GM12878 (cell line): ENCODE results near the gene FABP2. TPM values are rescaled to one million over a fixed set of nuclear protein-coding genes. Genes with fewer than 3 reads are reported as not detected.

Experiments used
- ASH2L ChIP-seq: fragments of 300-600, 200-600 bp; sonication (generic); IDR thresholded peaks from 2 replicates; pipeline ENCODE4 v1.6.1; 2017; ENCODE audit warnings: low read depth, mild to moderate bottlenecking, borderline replicate concordance
- BACH1 ChIP-seq: fragments of 450-650 bp; IDR thresholded peaks from 2 replicates; pipeline ENCODE4 v1.6.1; 2017; ENCODE audit warnings: mild to moderate bottlenecking, borderline replicate concordance
- CBX5 ChIP-seq: sonication (generic); IDR thresholded peaks from 2 replicates; pipeline ENCODE4 v1.6.1; 2016; ENCODE audit warnings: low read depth, moderate library complexity, mild to moderate bottlenecking, inconsistent platforms
- CHD1 ChIP-seq: IDR thresholded peaks from 2 replicates; pipeline ENCODE4 v1.6.1; 2012; ENCODE audit warnings: low read depth, low read length, improper control_type of control experiment
- EED ChIP-seq: sonication (generic); IDR thresholded peaks from 2 replicates; pipeline ENCODE4 v1.6.1; 2016; ENCODE audit warnings: antibody characterized with exemption, low read depth
- FOS ChIP-seq: IDR thresholded peaks from 3 replicates; pipeline ENCODE4 v1.6.1; 2011; ENCODE audit warnings: borderline replicate concordance; ENCODE audit not compliant: insufficient read length; ENCODE audit errors: extremely low read depth
- HDAC2 ChIP-seq: fragments of 200-600 bp; sonication (generic); IDR thresholded peaks from 2 replicates; pipeline ENCODE4 v1.6.1; 2017
- HDAC6 ChIP-seq: fragments of 200-600 bp; sonication (generic); IDR thresholded peaks from one replicate; pipeline ENCODE4 v1.8.0; 2017; ENCODE audit warnings: antibody characterized with exemption; ENCODE audit not compliant: unreplicated experiment
- JUND ChIP-seq: IDR thresholded peaks from 2 replicates; pipeline ENCODE4 v1.6.1; 2012; ENCODE audit warnings: low read depth, mild to moderate bottlenecking, low read length, improper control_type of control experiment, moderate library complexity
- KLF5 ChIP-seq: fragments of 450-650 bp; IDR thresholded peaks from 2 replicates; pipeline ENCODE4 v1.6.1; 2014; ENCODE audit warnings: mild to moderate bottlenecking; ENCODE audit not compliant: partially characterized antibody
- MTA3 ChIP-seq: IDR thresholded peaks from 2 replicates; pipeline ENCODE4 v1.6.1; 2012; ENCODE audit warnings: low read length, inconsistent platforms, borderline replicate concordance
- NR2C1 ChIP-seq: fragments of 450-650 bp; IDR thresholded peaks from 2 replicates; pipeline ENCODE4 v1.6.1; 2017; ENCODE audit warnings: antibody characterized with exemption, mild to moderate bottlenecking, moderate library complexity
- NR2C2 ChIP-seq: IDR thresholded peaks from 2 replicates; pipeline ENCODE4 v1.6.1; 2011; ENCODE audit warnings: borderline replicate concordance, low read depth; ENCODE audit not compliant: control insufficient read depth, insufficient read length
- NRF1 ChIP-seq: conservative IDR thresholded peaks from 2 replicates; pipeline ENCODE4 v1.6.1; 2011; ENCODE audit warnings: mild to moderate bottlenecking, low read depth, low read length, improper control_type of control experiment
- PAX8 ChIP-seq: fragments of 450-650 bp; IDR thresholded peaks from 2 replicates; pipeline ENCODE4 v1.6.1; 2017; ENCODE audit warnings: mild to moderate bottlenecking, moderate library complexity
- POLR2A ChIP-seq: IDR thresholded peaks from 2 replicates; pipeline ENCODE4 v1.6.1; 2011; ENCODE audit warnings: low read depth, mild to moderate bottlenecking, low read length
- POLR2AphosphoS2 ChIP-seq: IDR thresholded peaks from 2 replicates; pipeline ENCODE4 v1.6.1; 2011; ENCODE audit warnings: low read depth, mild to moderate bottlenecking, low read length, improper control_type of control experiment, moderate library complexity
- POU2F2 ChIP-seq: IDR thresholded peaks from 3 replicates; pipeline ENCODE4 v1.6.1; 2011; ENCODE audit warnings: low read depth, mild to moderate bottlenecking, low read length, borderline replicate concordance
- RAD51 ChIP-seq: fragments of 450-650 bp; IDR thresholded peaks from 2 replicates; pipeline ENCODE4 v1.6.1; 2016; ENCODE audit warnings: moderate library complexity, mild to moderate bottlenecking, inconsistent platforms
- RBBP5 ChIP-seq: fragments of 200-600 bp; sonication (generic); conservative IDR thresholded peaks from 2 replicates; pipeline ENCODE4 v1.6.1; 2016
- RELA ChIP-seq: fragments of 450-650 bp; IDR thresholded peaks from 2 replicates; pipeline ENCODE4 v1.8.0; 2014; ENCODE audit warnings: borderline replicate concordance; ENCODE audit not compliant: partially characterized antibody
- SIX5 ChIP-seq: IDR thresholded peaks from 2 replicates; pipeline ENCODE4 v1.6.1; 2011; ENCODE audit warnings: mild to moderate bottlenecking, low read depth, low read length, moderate library complexity; ENCODE audit not compliant: severe bottlenecking
- SMC3 ChIP-seq: IDR thresholded peaks from 2 replicates; pipeline ENCODE4 v1.6.1; 2011; ENCODE audit warnings: low read length, improper control_type of control experiment, borderline replicate concordance
- STAT3 ChIP-seq: IDR thresholded peaks from 2 replicates; pipeline ENCODE4 v1.6.1; 2011; ENCODE audit warnings: low read depth, low read length, improper control_type of control experiment
- SUPT20H ChIP-seq: IDR thresholded peaks from 2 replicates; pipeline ENCODE4 v1.6.1; 2011; ENCODE audit warnings: low read depth, mild to moderate bottlenecking, low read length, moderate library complexity, borderline replicate concordance; ENCODE audit not compliant: control insufficient read depth
- TAF1 ChIP-seq: IDR thresholded peaks from 2 replicates; pipeline ENCODE4 v1.6.1; 2011; ENCODE audit warnings: mild to moderate bottlenecking, low read depth, low read length, borderline replicate concordance
- TCF3 ChIP-seq: IDR thresholded peaks from 2 replicates; pipeline ENCODE4 v1.6.1; 2012; ENCODE audit warnings: low read depth, mild to moderate bottlenecking, low read length, borderline replicate concordance; ENCODE audit not compliant: insufficient read depth
- TCF7 ChIP-seq: IDR thresholded peaks from 2 replicates; pipeline ENCODE4 v1.6.1; 2014; ENCODE audit warnings: antibody characterized with exemption, borderline replicate concordance
- ZBED1 ChIP-seq: IDR thresholded peaks from 2 replicates; pipeline ENCODE4 v1.6.1; 2016; ENCODE audit warnings: borderline replicate concordance
- polyA plus RNA-seq, 11 experiments: library from polyadenylated mRNA; depleted of rRNA in 4 of 11; unstranded in 6 of 11; stranded (reverse) in 5 of 11; fragments of >200 nt; fragmentation: Nextera tagmentation in 4 of 11; fragmentation: Illumina TruSeq in 1 of 11; extraction: Ambion mirVana in 4 of 11; extraction: Trizol in 1 of 11; gene quantifications; 1 replicate in 1 of 11; 2 replicates in 10 of 11; pipeline versions ENCODE4 v1.2.1 to v1.2.3, GENCODE V29; 2011 to 2016; ENCODE audit warnings: inconsistent platforms in 2 of 11, missing spikeins in 2 of 11, low read depth in 1 of 11
- total RNA-seq, 4 experiments: library from RNA; depleted of rRNA in 3 of 4; stranded (reverse); fragments of >200 nt in 3 of 4; fragmentation: Illumina TruSeq in 1 of 4; extraction: Trizol in 1 of 4; gene quantifications; 2 replicates each; pipeline versions ENCODE4 v1.2.1 to v1.2.3, GENCODE V29; 2013 to 2021
- TF ChIP-seq, protein P1 (sequence below): fragments of 450-650 bp; IDR thresholded peaks from 2 replicates; pipeline ENCODE4 v1.6.1; 2017; ENCODE audit warnings: mild to moderate bottlenecking, moderate library complexity

FABP2 gene
- total and polyA plus RNA-seq, 10 of the 15 experiments (the other 5 are each of a cell fraction or from before 2014, with no cell fraction given) = not detected

DNA sequence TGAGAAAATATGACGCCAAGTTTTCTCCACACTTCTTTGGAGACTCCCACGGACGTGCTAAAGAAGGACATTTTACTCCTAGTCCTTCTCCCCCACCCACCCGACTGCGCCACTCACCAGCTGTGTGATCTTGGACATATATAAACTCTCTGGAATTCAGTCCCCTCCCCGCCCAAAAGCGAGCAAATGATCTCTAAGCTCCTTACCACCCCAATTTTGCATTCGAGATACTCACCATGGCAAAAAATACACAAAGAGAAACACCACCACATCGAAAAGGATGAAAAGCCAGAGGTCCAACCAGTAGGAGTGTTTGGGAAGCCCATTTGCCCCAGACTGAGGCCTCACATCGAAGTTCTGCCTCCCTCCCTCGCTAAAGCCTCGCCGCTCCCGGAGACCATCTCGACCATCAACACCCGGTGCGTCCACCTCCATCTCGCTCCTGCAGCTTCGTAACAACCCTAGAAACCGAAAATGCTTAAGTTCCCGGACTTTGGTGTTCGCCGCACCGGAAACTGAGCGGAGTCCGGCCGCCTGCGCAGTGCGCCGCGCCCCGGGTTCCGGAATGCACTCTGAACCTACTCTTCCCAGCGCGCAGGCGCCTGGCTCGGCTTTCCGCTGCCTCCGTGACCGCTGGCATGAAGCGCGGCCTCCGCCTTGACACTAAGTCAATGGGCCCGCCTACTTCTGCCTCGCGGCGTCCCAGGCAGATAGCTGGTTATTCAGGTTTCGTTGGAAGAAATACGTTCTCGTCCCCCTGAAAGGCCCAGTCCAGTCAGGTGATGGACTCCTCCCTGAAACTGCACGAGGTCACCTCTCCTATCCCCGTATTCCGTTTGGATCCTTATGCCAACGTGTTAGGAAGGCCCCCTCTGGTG, 21.6 kb downstream of the FABP2 start (continued):
- peak; percentile 76; the same call in 1 of the 2 replicates for TF ChIP-seq CBX5
- TF ChIP-seq RELA = no peak
- TF ChIP-seq TCF7 = no peak; the same call in 1 of the 2 replicates
- TF ChIP-seq PAX8 = no peak
- TF ChIP-seq EED = no peak; the same call in 1 of the 2 replicates
- TF ChIP-seq NR2C1 = peak; percentile 86
- no peak; the same call in 1 of the 2 replicates for TF ChIP-seq BACH1
- TF ChIP-seq FOS = no peak
- TF ChIP-seq SIX5 = peak; percentile 58
- no peak for TF ChIP-seq CHD1
- no peak for TF ChIP-seq HDAC6
- TF ChIP-seq RAD51 = no peak
- TF ChIP-seq STAT3 = peak; percentile 79; the same call in 1 of the 2 replicates
- TF ChIP-seq TCF3 = no peak
- no peak for TF ChIP-seq JUND
- no peak for TF ChIP-seq SUPT20H
- TF ChIP-seq, protein P1, sequence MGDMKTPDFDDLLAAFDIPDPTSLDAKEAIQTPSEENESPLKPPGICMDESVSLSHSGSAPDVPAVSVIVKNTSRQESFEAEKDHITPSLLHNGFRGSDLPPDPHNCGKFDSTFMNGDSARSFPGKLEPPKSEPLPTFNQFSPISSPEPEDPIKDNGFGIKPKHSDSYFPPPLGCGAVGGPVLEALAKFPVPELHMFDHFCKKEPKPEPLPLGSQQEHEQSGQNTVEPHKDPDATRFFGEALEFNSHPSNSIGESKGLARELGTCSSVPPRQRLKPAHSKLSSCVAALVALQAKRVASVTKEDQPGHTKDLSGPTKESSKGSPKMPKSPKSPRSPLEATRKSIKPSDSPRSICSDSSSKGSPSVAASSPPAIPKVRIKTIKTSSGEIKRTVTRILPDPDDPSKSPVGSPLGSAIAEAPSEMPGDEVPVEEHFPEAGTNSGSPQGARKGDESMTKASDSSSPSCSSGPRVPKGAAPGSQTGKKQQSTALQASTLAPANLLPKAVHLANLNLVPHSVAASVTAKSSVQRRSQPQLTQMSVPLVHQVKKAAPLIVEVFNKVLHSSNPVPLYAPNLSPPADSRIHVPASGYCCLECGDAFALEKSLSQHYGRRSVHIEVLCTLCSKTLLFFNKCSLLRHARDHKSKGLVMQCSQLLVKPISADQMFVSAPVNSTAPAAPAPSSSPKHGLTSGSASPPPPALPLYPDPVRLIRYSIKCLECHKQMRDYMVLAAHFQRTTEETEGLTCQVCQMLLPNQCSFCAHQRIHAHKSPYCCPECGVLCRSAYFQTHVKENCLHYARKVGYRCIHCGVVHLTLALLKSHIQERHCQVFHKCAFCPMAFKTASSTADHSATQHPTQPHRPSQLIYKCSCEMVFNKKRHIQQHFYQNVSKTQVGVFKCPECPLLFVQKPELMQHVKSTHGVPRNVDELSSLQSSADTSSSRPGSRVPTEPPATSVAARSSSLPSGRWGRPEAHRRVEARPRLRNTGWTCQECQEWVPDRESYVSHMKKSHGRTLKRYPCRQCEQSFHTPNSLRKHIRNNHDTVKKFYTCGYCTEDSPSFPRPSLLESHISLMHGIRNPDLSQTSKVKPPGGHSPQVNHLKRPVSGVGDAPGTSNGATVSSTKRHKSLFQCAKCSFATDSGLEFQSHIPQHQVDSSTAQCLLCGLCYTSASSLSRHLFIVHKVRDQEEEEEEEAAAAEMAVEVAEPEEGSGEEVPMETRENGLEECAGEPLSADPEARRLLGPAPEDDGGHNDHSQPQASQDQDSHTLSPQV = no peak
- no peak for TF ChIP-seq RBBP5
- TF ChIP-seq SMC3 = no peak
- peak; percentile 67; the same call in 1 of the 2 replicates for TF ChIP-seq TAF1
- TF ChIP-seq MTA3 = no peak
- peak; percentile 83 for TF ChIP-seq NRF1
- no peak for TF ChIP-seq NR2C2
- TF ChIP-seq POLR2A = peak; percentile 92
- TF ChIP-seq ASH2L = peak; percentile 83; the same call in 1 of the 2 replicates
- peak; percentile 73; the same call in 2 of the 3 replicates for TF ChIP-seq POU2F2
- TF ChIP-seq HDAC2 = no peak
- TF ChIP-seq POLR2AphosphoS2 = peak; percentile 59; the same call in 1 of the 2 replicates
- no peak for TF ChIP-seq ZBED1
- no peak for TF ChIP-seq KLF5
